Measurements from ENCODE around the gene ENAH.

Gene ENAH

GRCh38 chr1:225500624-225501192 is 152.2 kb downstream of the ENAH start:
- peaks cover 7% of the 10 kb centered on the region for H3K4me1 Mint-ChIP-seq
- H3K4me3 Mint-ChIP-seq, result no peak overlapping the region
- no peaks in the 10 kb centered on the region for H3K9me3 Mint-ChIP-seq
- H3K27me3 Mint-ChIP-seq, result no peaks in the 10 kb centered on the region
- no peak overlapping the region for H3K27ac Mint-ChIP-seq
- no peaks in the 10 kb centered on the region for H3K36me3 Mint-ChIP-seq

- Mint-ChIP-seq H3K4me3 (no peak overlapping the region), H3K9me3 (no peaks in the 10 kb centered on the region), H3K36me3 (no peaks in the 10 kb centered on the region), H3K4me1 (peaks cover 12% of the 10 kb centered on the region), H3K27me3 (no peaks in the 10 kb centered on the region), H3K27ac (no peak overlapping the region)
These were observed 154.3 kb downstream of the ENAH start for GRCh38 chr1:225498549-225499136.

- Mint-ChIP-seq H3K9me3 (no peaks in the 10 kb centered on the region), H3K27me3 (no peaks in the 10 kb centered on the region), H3K27ac (no peak overlapping the region), H3K4me3 (no peak overlapping the region), H3K36me3 (no peaks in the 10 kb centered on the region), H3K4me1 (peaks cover 12% of the 10 kb centered on the region)
These were observed 158.0 kb downstream of the ENAH start for GRCh38 chr1:225494789-225495359.

- H3K36me3 Mint-ChIP-seq, result no peaks in the 10 kb centered on the region
- H3K27ac Mint-ChIP-seq, result no peak overlapping the region
- no peaks in the 10 kb centered on the region for H3K9me3 Mint-ChIP-seq
- no peaks in the 10 kb centered on the region for H3K27me3 Mint-ChIP-seq
- no peak overlapping the region for H3K4me3 Mint-ChIP-seq
- H3K4me1 Mint-ChIP-seq, result peaks cover 12% of the 10 kb centered on the region
These were observed 159.2 kb downstream of the ENAH start for GRCh38 chr1:225493591-225494246.

GRCh38 chr1:225488676-225489075 is 164.2 kb downstream of the ENAH start:
- H3K9me3 Mint-ChIP-seq, result no peaks in the 10 kb centered on the region

GRCh38 chr1:225486856-225487255 is 166.1 kb downstream of the ENAH start:
- no peaks in the 10 kb centered on the region for H3K36me3 Mint-ChIP-seq
- no peak overlapping the region for H3K4me3 Mint-ChIP-seq
- no peak overlapping the region for H3K27ac Mint-ChIP-seq
- H3K4me1 Mint-ChIP-seq, result no peaks in the 10 kb centered on the region
- H3K27me3 Mint-ChIP-seq, result no peaks in the 10 kb centered on the region
- H3K9me3 Mint-ChIP-seq, result no peaks in the 10 kb centered on the region

More at GRCh38 chr1:225488676-225489075, 164.2 kb downstream of the ENAH start:
- Mint-ChIP-seq H3K27me3 (no peaks in the 10 kb centered on the region), H3K4me1 (no peaks in the 10 kb centered on the region), H3K27ac (no peak overlapping the region), H3K36me3 (no peaks in the 10 kb centered on the region), H3K4me3 (no peak overlapping the region)

- Mint-ChIP-seq H3K4me3 (no peak overlapping the region), H3K27ac (no peak overlapping the region), H3K27me3 (no peaks in the 10 kb centered on the region), H3K36me3 (no peaks in the 10 kb centered on the region), H3K4me1 (no peaks in the 10 kb centered on the region), H3K9me3 (no peaks in the 10 kb centered on the region)
These were observed 166.9 kb downstream of the ENAH start for GRCh38 chr1:225485991-225486530.

GRCh38 chr1:225485226-225485625 is 167.7 kb downstream of the ENAH start:
- H3K9me3 Mint-ChIP-seq, result no peaks in the 10 kb centered on the region
- no peak overlapping the region for H3K4me3 Mint-ChIP-seq
- H3K27ac Mint-ChIP-seq, result no peak overlapping the region
- H3K4me1 Mint-ChIP-seq, result no peaks in the 10 kb centered on the region
- H3K36me3 Mint-ChIP-seq, result no peaks in the 10 kb centered on the region
- no peaks in the 10 kb centered on the region for H3K27me3 Mint-ChIP-seq

- Mint-ChIP-seq H3K4me3 (no peak overlapping the region), H3K36me3 (no peaks in the 10 kb centered on the region)
These were observed 168.2 kb downstream of the ENAH start for GRCh38 chr1:225484657-225485214.

GRCh38 chr1:225483818-225484656 is 168.9 kb downstream of the ENAH start:
- no peak overlapping the region for H3K27ac Mint-ChIP-seq
- no peaks in the 10 kb centered on the region for H3K9me3 Mint-ChIP-seq
- H3K36me3 Mint-ChIP-seq, result no peaks in the 10 kb centered on the region
- no peaks in the 10 kb centered on the region for H3K4me1 Mint-ChIP-seq
- no peak overlapping the region for H3K4me3 Mint-ChIP-seq
- no peaks in the 10 kb centered on the region for H3K27me3 Mint-ChIP-seq

More at GRCh38 chr1:225484657-225485214, 168.2 kb downstream of the ENAH start:
- Mint-ChIP-seq H3K9me3 (no peaks in the 10 kb centered on the region), H3K27ac (no peak overlapping the region), H3K27me3 (no peaks in the 10 kb centered on the region), H3K4me1 (no peaks in the 10 kb centered on the region)

GRCh38 chr1:225482421-225482950 is 170.4 kb downstream of the ENAH start:
- no peaks in the 10 kb centered on the region for H3K36me3 Mint-ChIP-seq
- no peak overlapping the region for H3K4me3 Mint-ChIP-seq
- no peaks in the 10 kb centered on the region for H3K27me3 Mint-ChIP-seq
- no peaks in the 10 kb centered on the region for H3K9me3 Mint-ChIP-seq
- H3K4me1 Mint-ChIP-seq, result peaks cover 9% of the 10 kb centered on the region
- H3K27ac Mint-ChIP-seq, result no peak overlapping the region

GRCh38 chr1:225481738-225482137 is 171.2 kb downstream of the ENAH start:
- Mint-ChIP-seq H3K4me1 (peaks cover 16% of the 10 kb centered on the region), H3K27ac (no peak overlapping the region), H3K9me3 (no peaks in the 10 kb centered on the region), H3K4me3 (no peak overlapping the region), H3K36me3 (no peaks in the 10 kb centered on the region), H3K27me3 (no peaks in the 10 kb centered on the region)

GRCh38 chr1:225480825-225481434 is 172.0 kb downstream of the ENAH start:
- H3K36me3 Mint-ChIP-seq, result no peaks in the 10 kb centered on the region
- no peak overlapping the region for H3K4me3 Mint-ChIP-seq
- no peaks in the 10 kb centered on the region for H3K27me3 Mint-ChIP-seq
- no peaks in the 10 kb centered on the region for H3K9me3 Mint-ChIP-seq
- H3K27ac Mint-ChIP-seq, result no peak overlapping the region
- H3K4me1 Mint-ChIP-seq, result peaks cover 21% of the 10 kb centered on the region

GRCh38 chr1:225479996-225480720 is 172.8 kb downstream of the ENAH start:
- Mint-ChIP-seq H3K36me3 (no peaks in the 10 kb centered on the region), H3K4me3 (no peak overlapping the region), H3K9me3 (no peaks in the 10 kb centered on the region), H3K4me1 (peaks cover 21% of the 10 kb centered on the region), H3K27me3 (no peaks in the 10 kb centered on the region), H3K27ac (no peak overlapping the region)
